GM18508 (cell line): Measurements from ENCODE around the gene FITM1.

Source experiments
- ATAC-seq: cut with Tn5 transposase; IDR thresholded peaks from one replicate; pipeline ENCODE4 v1.9.1; 2021; ENCODE audit warnings: moderate number of reproducible peaks; ENCODE audit not compliant: insufficient read depth, unreplicated experiment

FITM1 gene

GRCh38 chr14:24130380-24130716 is at the start of gene FITM1:
Gene FITM1 (plus strand): TSS chr14:24130659. CDS start chr14:24131564, 905 bp downstream.
- no peak for ATAC-seq

- ATAC-seq, result no peak
These were observed 49.3 kb upstream of the FITM1 start for GRCh38 chr14:24080888-24081738.

- no peak for ATAC-seq
These were observed 48.7 kb upstream of the FITM1 start for GRCh38 chr14:24081739-24082211.

GRCh38 chr14:24082411-24083080 is 47.9 kb upstream of the FITM1 start:
- no peak for ATAC-seq

GRCh38 chr14:24083462-24083861 is 47.0 kb upstream of the FITM1 start:
- no peak for ATAC-seq

GRCh38 chr14:24084440-24084839 is 46.0 kb upstream of the FITM1 start:
- no peak for ATAC-seq

- no peak for ATAC-seq
These were observed 45.2 kb upstream of the FITM1 start for GRCh38 chr14:24085215-24085614.

GRCh38 chr14:24086193-24086955 is 44.1 kb upstream of the FITM1 start:
- no peak for ATAC-seq

- no peak for ATAC-seq
These were observed 43.5 kb upstream of the FITM1 start for GRCh38 chr14:24087004-24087403.

- no peak for ATAC-seq
These were observed 42.4 kb upstream of the FITM1 start for GRCh38 chr14:24088095-24088494.

- ATAC-seq, result no peak
These were observed 40.6 kb upstream of the FITM1 start for GRCh38 chr14:24089890-24090289.

GRCh38 chr14:24092110-24092504 is 38.4 kb upstream of the FITM1 start:
- ATAC-seq, result no peak

GRCh38 chr14:24092505-24093206 is 37.8 kb upstream of the FITM1 start:
- no peak for ATAC-seq

- ATAC-seq, result no peak
These were observed 37.1 kb upstream of the FITM1 start for GRCh38 chr14:24093207-24093900.

GRCh38 chr14:24093901-24094840 is 36.3 kb upstream of the FITM1 start, which contains the start of gene PCK2:
Gene PCK2 (plus strand): TSS chr14:24094311. CDS start chr14:24094406, 95 bp downstream.
- ATAC-seq, result no peak

- ATAC-seq, result no peak
These were observed 35.6 kb upstream of the FITM1 start for GRCh38 chr14:24094841-24095270.

GRCh38 chr14:24095271-24096068 is 35.0 kb upstream of the FITM1 start:
- ATAC-seq, result peak; percentile 61
